Measurements from ENCODE around the gene ARHGEF3.

DNA sequence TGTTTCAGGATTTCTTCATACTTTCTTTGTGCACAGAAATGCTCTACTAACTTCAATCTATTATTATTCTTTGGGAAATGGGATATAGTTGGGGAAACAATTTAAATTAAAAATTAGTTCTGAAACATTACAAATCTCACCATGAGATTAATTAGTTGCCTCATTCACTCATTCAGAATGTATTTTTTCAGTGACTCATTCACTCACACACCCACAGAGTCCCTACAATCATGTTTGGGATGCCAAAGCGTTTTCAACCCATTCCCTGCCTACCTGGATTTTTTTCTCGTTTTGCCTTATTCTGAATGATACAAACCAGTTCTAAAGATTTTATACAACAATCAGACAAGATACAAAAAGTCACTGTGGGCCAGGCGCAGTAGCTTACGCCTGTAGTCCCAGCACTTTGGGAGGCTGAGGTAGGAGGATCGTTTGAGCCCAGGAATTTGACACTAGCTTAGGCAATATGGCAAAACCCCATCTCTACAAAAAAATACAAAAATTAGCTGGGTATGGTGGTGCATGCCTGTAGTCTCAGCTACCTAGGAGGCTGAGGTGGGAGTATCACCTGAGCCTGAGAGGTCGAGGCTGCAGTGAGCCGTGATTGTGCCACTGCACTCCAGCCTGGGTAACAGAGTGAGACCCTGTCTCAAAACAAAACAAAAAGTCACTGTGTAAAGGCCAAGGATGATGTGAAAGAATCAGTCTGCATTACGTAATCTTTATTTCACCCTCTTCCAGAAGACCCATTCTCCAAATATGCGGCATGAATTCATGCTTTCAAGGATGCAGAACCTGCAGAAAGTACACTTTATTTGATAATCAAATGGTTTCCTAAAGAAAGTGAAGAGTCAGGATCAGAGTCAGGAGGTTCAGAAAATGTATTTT is 34.8 kb upstream of the ARHGEF3 start:
- TF ChIP-seq, protein P1, sequence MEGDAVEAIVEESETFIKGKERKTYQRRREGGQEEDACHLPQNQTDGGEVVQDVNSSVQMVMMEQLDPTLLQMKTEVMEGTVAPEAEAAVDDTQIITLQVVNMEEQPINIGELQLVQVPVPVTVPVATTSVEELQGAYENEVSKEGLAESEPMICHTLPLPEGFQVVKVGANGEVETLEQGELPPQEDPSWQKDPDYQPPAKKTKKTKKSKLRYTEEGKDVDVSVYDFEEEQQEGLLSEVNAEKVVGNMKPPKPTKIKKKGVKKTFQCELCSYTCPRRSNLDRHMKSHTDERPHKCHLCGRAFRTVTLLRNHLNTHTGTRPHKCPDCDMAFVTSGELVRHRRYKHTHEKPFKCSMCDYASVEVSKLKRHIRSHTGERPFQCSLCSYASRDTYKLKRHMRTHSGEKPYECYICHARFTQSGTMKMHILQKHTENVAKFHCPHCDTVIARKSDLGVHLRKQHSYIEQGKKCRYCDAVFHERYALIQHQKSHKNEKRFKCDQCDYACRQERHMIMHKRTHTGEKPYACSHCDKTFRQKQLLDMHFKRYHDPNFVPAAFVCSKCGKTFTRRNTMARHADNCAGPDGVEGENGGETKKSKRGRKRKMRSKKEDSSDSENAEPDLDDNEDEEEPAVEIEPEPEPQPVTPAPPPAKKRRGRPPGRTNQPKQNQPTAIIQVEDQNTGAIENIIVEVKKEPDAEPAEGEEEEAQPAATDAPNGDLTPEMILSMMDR (conservative IDR thresholded peaks at IDR 0.05), result no peak
- no peak for TF ChIP-seq ZFX (IDR thresholded peaks at IDR 0.05)
